DMS114 treated with DMSO at 0.1 percent for 48 hours (cell line): ENCODE data around the gene RPRD2.

Experiments used
- DNase-seq: peaks from one replicate; lab custom pipeline; 2025; ENCODE audit not compliant: unreplicated experiment; lab: John Stamatoyannopoulos, UW

The RPRD2 gene

GRCh38 chr1:150466964-150467363 is 103.0 kb downstream of the RPRD2 start:
- no peak for DNase-seq

GRCh38 chr1:150469291-150469690 is 105.3 kb downstream of the RPRD2 start:
- DNase-seq, result no peak

- no peak for DNase-seq
Measured at GRCh38 chr1:150472601-150473200, 108.8 kb downstream of the RPRD2 start.

DNA sequence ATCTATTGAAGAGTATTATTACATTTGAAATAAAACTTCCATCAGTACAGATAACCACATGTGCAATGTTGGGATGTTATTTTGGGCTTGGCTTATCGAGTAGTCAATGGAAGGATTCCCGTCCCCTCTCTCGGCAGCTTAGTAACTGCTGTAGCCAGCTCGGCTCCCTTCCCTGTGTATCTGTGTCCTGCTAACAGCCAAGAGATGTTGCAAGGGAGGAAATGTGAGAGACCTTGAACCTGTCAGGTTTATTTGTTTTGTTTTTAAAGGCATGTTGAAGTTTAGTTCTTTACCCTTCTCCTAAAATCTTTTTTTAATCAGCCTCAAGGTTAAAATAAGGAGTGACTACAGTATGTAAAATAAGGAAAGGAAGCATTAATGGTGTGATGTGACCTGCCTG is 109.7 kb downstream of the RPRD2 start:
- no peak for DNase-seq

GRCh38 chr1:150474869-150475268 is 110.9 kb downstream of the RPRD2 start:
- DNase-seq, result no peak

DNA sequence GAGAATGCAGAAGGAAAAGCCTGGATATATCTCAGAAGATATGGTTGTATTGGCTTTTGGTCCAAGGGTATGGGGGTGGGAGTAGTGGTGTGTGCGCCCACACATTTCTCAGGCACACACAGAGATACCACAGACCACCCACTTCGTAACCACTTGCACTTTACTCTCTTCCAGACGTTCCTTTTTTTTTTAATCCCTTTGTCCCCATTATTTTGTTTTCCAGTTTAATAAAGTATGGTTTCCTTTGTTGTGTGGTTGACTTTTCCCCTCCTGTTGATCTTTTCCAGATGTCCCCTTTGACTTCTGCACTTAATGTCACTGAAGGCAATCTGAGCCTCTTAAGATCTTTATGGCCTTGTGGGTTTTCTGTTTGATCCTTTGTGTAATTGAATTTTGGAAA is 112.8 kb downstream of the RPRD2 start:
- no peak for DNase-seq

DNA sequence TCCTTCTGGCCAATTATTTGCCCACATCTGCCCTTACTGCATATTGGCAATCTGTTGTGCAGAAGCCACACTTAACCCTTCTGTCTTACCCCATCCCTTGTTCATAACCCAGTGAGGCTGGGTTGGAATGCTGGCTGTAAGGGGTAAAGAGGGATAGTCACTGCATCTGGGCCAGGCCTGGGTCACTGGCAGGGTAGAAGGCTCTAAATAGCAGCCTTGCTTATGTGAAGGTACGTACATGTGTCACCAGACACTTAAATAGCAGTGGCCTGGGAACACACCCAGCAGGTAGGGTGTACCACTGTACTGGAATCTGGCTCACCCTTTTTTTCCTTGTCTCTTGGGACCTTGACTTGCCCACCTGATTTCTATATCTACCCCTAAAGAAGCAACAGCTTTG is 113.4 kb downstream of the RPRD2 start:
- DNase-seq, result no peak

- DNase-seq, result no peak
Measured at GRCh38 chr1:150477733-150478132, 113.8 kb downstream of the RPRD2 start.

GRCh38 chr1:150479370-150479769 is 115.4 kb downstream of the RPRD2 start:
- DNase-seq, result no peak

DNA sequence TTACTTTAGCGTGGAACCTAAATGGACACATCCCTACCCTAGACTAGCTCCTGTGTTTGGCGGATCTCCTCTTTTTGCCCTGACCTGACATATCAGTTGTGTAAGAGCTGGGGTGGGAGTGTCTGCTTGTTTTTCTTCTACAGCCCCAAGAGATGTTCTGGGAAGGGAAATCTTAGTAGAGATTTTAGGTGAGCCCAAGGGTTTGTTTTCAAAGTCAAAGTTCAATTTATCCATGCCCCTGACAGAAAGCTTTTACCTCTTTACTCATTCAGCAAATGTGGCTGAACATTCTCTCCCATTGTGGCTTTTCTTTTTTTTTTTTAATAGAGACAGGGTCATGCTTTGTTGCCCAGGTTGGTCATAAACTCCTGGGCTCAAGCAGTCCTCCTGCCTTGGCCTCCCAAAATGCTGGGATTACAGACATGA is 116.0 kb downstream of the RPRD2 start:
- DNase-seq, result no peak

GRCh38 chr1:150484431-150484830 is 120.5 kb downstream of the RPRD2 start:
- no peak for DNase-seq

- DNase-seq, result no peak
Measured at GRCh38 chr1:150484861-150485260, 120.9 kb downstream of the RPRD2 start.

DNA sequence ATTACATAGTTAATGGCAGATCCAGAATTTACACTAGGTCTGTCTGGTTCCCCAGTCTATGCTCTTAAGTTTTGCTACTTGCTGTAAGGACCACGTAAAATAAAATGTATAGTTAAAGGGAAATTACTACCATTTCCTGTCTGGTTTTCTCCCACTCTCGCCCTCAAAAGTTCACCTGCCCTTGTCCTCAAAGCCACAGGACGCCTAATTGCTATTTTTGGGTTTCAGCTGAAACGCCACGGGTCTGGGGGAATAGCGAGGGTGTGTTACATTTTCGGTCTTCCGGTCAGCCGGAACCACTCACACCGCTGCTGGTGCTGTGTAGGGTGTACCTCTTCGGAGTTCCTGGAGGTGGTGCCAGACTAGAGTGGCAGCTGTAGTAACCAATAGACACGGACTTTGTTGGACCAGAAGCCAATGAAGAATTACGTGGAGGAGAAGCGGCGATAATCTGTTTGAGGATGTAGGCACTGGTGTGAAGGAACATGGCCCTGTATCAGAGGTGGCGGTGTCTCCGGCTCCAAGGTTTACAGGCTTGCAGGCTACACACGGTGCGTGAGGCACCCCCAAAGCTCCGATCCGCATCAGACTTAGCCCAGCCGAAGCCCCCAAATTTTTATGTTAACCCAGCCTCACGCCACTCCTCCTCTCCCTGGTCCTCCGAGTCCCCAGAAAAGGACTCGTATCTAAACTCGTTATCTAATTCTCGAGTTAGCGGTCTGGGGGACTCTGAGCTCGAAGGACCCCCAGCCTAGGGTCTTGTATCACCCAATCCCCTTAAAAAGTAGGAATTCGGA is 123.2 kb downstream of the RPRD2 start, which contains the start of gene TARS2:
Gene TARS2, plus strand, starts transcription at position 454 of the 797 bp plus-strand sequence. Its CDS starts 32 bp downstream, at position 486.
- peak; percentile 100 for DNase-seq

- DNase-seq, result no peak
Measured at GRCh38 chr1:150487763-150488115, 123.8 kb downstream of the RPRD2 start.

- DNase-seq, result no peak
Measured at GRCh38 chr1:150493175-150493574, 129.2 kb downstream of the RPRD2 start.

- no peak for DNase-seq
Measured at GRCh38 chr1:150498342-150498741, 134.4 kb downstream of the RPRD2 start.

DNA sequence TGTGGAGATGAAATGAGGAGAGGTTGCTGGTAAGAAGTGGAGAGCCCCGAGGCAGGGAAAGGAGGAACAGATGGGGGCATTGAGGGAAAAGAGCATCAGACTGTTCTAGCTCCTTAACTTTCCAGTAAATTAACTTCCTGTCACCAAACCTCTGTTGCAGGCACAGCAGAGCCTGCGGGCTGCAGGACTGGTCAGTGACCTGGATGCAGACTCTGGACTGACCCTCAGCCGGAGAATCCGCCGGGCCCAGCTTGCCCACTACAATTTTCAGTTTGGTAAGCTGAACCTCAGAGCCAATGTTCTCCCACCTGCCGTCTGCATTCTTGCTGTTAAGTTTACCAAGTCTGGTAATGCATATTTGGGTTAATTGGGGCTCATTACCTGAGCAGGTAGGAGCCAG is 141.5 kb downstream of the RPRD2 start:
- no peak for DNase-seq

- no peak for DNase-seq
Measured at GRCh38 chr1:150507912-150508864, 144.2 kb downstream of the RPRD2 start, which contains the start of gene ECM1. Gene ECM1 (plus strand): TSS chr1:150508109. CDS start chr1:150508210, 101 bp downstream.

GRCh38 chr1:150508982-150509381 is 145.0 kb downstream of the RPRD2 start:
- DNase-seq, result no peak

GRCh38 chr1:150511551-150511950 is 147.6 kb downstream of the RPRD2 start:
- DNase-seq, result no peak

GRCh38 chr1:150511985-150512660 is 148.2 kb downstream of the RPRD2 start:
- no peak for DNase-seq
